HepG2 (cell line): ENCODE measurements around the gene HOXA6. TPM values are rescaled to one million over a fixed set of nuclear protein-coding genes. Genes with fewer than 3 reads are reported as not detected.

Source experiments
- ATF5 ChIP-seq: sonication (generic); formaldehyde crosslinking; IDR thresholded peaks from 2 replicates; pipeline ENCODE4 v1.4.0; 2020; ENCODE audit warnings: mild to moderate bottlenecking, low read depth, missing genetic modification reagents
- CENPX ChIP-seq: sonication (generic); formaldehyde crosslinking; IDR thresholded peaks from 2 replicates; pipeline ENCODE4 v1.9.0; 2021; ENCODE audit warnings: mild to moderate bottlenecking, missing genetic modification reagents, moderate library complexity
- NFIB ChIP-seq: sonication (generic); formaldehyde crosslinking; IDR thresholded peaks from 2 replicates; pipeline ENCODE4 v1.9.0; 2021; ENCODE audit warnings: missing genetic modification reagents, mild to moderate bottlenecking, borderline replicate concordance
- SNAPC4 ChIP-seq: sonication (generic); formaldehyde crosslinking; IDR thresholded peaks from 2 replicates; pipeline ENCODE4 v1.4.0; 2020; ENCODE audit warnings: mild to moderate bottlenecking, missing genetic modification reagents
- SNAPC5 ChIP-seq: sonication (generic); formaldehyde crosslinking; IDR thresholded peaks from 2 replicates; pipeline ENCODE4 v1.8.1; 2023; ENCODE audit warnings: mild to moderate bottlenecking, missing genetic modification reagents, borderline replicate concordance
- polyA plus RNA-seq, 8 experiments: library from polyadenylated mRNA; depleted of rRNA in 3 of 8; stranded (reverse) in 7 of 8; unstranded in 1 of 8; fragments of >200 nt; fragmentation: Illumina TruSeq in 4 of 8; extraction: Trizol in 4 of 8; gene quantifications; 2 replicates each; pipeline versions ENCODE4 v1.2.1 to v1.2.3, GENCODE V29; 2011 to 2016; ENCODE audit warnings: low read depth in 4 of 8, missing spikeins in 1 of 8, mixed read lengths in 1 of 8; ENCODE audit not compliant: insufficient read depth in 1 of 8
- total RNA-seq, 5 experiments: library from RNA; depleted of rRNA; stranded (reverse); fragments of >200 nt; fragmentation: Illumina TruSeq; extraction: Trizol; gene quantifications; 2 replicates each; pipeline ENCODE4 v1.2.3, GENCODE V29; 2016; ENCODE audit warnings: low read depth in 1 of 5

The HOXA6 gene
- total and polyA plus RNA-seq, 2 of the 13 experiments (the other 11 are each of a cell fraction or from before 2014, with no cell fraction given): 1.3 to 1.5 TPM

GRCh38 chr7:27191833-27192545 is 44.4 kb upstream of the HOXA6 start (continued):
- TF ChIP-seq SNAPC4 (CRISPR knock-in tag) (no peak), NFIB (CRISPR knock-in tag) (no peak), ATF5 (no peak), SNAPC5 (CRISPR knock-in tag) (no peak), CENPX (CRISPR knock-in tag) (no peak)
